Erythroblast (primary cell): Measurements from ENCODE around the gene MYO6.

ENCODE experiments used
- GATA1 ChIP-seq: IDR thresholded peaks from 2 replicates; pipeline ENCODE4 v1.6.1; 2011; ENCODE audit warnings: low read depth, mild to moderate bottlenecking, control low read depth, low read length, moderate library complexity
- POLR2A ChIP-seq: IDR thresholded peaks from 2 replicates; pipeline ENCODE4 v1.6.1; 2011; ENCODE audit warnings: mild to moderate bottlenecking, low read length

GRCh38 chr6:75834447-75834846 is 85.4 kb downstream of the MYO6 start:
- TF ChIP-seq POLR2A (no peak), GATA1 (no peak)
